HG03097 (cell line): ENCODE measurements around the gene HOMER3.
A peak's percentile ranks its signal among the peaks of the same experiment; 100 is the strongest.
"Not testable (repeated sequence)": the region's sequence is repeated elsewhere in the genome, so short reads cannot be mapped to it uniquely, and the experiment has no call there.

ENCODE experiments used
- ATAC-seq: cut with Tn5 transposase; IDR thresholded peaks from one replicate; pipeline ENCODE4 v1.9.1; 2021; ENCODE audit not compliant: unreplicated experiment, low FRiP score

The HOMER3 gene

DNA sequence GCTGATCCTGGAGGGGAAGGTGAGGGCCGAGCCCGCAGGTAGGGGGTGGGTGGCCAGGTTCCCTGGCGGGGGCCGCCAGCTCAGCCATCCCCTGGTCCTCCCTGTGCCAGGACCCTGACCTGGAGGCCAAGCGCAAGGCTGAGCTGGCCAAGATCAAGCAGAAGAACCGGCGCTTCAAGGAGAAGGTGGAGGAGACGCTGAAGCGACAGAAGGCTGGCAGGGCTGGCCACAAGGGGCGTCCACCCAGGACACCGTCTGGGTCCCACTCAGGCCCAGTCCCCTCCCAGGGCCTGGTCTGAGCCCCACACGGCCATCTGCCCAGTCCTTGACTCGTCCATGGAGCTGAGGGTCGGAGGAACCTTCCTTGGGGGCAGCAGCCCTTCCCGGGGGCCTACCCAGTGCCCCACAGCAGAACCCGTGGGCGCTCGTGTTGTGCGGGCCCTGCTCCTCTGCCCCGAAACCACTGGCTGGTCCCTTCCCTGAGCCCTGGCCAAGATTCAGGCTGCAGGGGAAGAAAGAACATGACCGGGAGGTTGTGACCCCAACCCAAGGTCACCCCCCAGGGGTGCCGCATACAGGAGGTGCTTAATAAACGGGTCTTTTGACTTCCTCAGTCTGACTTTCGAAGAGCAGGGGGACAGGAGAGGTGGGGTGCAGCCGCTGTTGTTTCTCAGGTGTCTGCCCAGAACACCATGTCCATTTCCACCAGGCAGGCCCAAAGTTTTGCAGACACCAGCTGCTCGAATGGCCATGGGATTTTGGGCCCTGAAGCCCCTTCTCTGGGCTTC lies 12.8 kb downstream of the HOMER3 start:
- ATAC-seq = no peak

DNA sequence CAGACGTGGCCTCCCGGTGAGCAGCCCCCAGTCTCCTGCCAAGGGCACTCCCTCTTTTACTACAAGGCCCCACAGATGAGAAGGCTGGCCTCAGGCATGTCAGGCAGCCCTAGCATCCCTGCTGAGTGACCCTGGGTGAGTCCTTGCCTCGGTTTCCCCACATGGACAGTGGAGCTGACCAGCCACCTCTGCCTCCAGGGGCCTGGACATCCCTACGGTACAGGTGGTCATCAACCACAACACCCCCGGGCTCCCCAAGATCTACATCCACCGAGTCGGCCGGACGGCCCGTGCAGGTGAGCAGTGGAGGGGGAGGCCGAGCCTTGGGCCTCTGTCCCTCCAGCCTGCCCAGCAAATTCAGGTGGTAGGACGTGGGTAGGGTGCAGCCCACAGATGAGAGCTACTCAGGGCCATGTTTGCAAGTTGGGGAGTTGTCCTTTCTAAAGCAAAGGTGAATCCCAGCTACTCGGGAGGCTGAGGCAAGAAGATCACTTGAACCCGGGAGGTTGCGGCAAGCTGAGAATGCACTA lies 16.3 kb downstream of the HOMER3 start:
- no peak for ATAC-seq

DNA sequence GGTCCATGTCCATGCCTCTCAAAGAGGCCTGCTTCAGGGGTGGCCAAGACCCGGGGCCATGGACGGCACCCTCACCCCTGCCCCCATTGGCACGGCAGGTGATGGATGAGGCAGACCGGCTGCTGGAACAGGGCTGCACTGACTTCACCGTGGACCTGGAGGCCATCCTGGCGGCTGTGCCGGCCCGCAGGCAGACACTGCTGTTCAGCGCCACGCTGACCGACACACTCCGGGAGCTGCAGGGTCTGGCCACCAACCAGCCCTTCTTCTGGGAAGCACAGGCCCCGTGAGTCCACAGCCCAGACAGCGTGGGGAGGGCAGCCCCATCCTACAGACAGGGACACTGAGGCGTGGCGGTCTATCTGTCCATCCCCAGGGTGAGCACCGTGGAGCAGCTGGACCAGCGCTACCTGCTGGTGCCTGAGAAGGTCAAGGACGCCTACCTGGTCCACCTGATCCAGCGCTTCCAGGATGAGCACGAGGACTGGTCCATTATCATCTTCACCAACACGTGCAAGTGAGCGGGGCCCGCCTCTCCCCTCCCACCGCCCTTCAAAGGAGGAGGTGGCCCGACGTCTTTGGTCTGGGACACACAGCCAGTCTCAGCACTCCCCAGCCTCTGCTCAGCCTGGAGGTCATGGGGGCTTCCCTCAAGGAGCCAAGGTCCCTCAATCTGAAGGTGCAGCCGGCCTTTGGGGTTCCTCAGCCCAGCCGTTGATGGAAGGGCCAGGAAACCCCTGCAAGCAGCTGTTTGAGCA lies 18.6 kb downstream of the HOMER3 start:
- ATAC-seq = no peak

DNA sequence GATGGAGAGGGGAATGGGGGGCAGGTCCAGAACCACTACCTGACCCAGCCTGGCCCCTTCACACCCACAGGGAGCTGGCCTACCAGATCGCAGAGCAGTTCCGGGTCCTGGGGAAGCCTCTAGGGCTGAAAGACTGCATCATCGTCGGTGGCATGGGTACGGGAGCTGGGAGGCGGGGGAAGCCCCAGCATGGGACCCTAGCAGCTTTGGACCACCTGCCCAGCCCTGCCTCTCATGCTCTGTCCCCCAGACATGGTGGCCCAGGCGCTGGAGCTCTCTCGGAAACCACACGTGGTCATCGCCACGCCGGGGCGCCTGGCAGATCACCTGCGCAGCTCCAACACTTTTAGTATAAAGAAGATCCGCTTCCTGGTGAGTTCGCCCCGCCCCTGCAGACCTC lies 19.4 kb downstream of the HOMER3 start:
- ATAC-seq = no peak

DNA sequence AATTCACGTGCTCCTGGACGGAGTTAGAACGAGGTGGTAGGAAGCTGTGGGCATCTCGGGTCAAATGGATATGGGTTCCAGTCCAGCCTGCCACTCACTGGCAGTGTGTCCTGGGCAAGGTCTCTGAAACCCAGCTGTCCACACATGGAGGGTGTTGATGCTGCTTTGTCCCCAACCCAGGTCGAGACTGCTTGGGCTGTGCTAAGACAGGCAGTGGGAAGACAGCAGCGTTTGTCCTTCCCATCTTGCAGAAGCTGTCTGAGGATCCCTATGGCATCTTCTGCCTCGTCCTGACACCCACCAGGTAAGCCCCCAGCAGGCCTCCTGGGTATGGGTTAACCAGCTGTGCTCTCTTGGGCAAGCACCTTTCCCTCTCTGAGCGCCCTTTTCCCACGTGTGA lies 20.6 kb downstream of the HOMER3 start:
- no peak for ATAC-seq

DNA sequence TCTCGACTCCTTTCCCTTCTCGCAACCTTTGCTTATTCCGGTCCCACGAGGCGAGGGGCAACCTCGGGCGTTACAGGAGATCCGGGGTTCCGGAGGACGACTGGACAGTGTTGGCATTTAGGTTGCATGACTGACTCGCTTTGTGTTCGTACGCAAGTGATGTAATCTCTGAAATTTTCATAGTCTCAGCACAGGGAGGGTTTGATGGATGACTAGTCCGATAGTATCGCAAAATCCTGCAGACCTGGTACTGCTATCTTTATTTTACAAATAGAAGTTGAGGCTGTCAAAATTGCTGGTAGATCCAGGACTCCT lies 21.2 kb downstream of the HOMER3 start:
- ATAC-seq = no peak

DNA sequence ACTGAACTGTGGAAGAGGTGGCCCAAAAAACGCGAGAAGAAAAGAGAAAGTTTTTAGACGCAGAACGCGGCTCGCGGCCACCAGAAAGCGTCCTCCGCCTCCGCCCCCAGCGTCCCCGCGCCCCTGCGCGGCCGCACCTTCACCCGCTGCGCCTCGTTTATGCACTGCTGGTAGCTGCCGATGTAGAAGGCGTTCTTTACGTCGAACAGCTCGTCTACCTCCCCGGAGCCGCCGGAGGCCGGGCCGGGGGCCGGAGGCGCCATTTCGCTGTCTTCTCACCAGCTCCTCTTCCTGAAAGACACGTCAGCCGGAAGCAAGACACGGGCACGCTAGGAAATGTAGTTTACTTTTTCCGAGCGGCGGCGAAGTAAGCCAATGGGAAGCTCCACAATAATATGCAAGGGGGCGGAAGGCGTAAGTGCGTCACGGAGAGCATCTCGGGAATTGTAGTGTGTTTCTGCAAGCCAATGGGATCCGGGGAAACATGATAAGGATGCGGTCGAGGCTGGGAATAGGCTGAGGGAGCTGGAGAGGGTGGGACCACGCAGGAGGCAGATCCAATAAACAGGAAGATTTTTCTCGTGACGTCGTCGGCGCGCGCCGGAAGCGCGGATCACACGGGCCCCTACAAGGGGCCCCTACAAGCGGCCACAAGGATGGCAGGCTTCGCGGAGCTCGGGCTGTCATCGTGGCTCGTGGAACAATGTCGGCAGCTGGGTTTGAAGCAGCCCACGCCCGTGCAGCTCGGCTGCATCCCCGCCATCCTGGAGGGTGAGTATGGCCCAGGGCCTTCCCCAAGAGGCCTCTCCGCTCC lies 21.7 kb downstream of the HOMER3 start, which contains the start of the genes COPE and DDX49:
TSS of gene COPE (minus strand) at position 302 of the 814 bp plus-strand sequence. CDS start at position 263, 39 bp downstream.
TSS of gene DDX49 (plus strand) at position 630 of the 814 bp plus-strand sequence. CDS start at position 657, 27 bp downstream.
- peak; percentile 85 for ATAC-seq

DNA sequence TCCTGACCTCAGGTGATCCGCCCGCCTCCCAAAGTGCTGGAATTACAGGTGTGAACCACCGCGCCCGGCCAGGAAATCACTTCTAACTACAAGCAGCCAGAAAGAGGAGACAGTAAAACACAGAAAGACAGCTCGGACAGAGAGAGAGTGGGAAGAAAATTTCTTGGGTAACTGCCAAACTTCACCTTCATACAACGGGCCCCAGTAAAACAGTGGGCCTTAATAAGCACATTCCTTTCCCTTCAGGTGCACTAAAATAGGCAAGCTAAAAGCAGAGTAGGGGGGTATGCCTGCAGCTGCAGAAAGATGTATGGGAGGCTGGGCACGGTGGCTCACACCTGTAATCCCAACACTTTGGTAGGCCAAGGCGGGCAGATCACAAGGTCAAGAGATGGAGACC lies 23.4 kb downstream of the HOMER3 start:
- ATAC-seq = not testable (repeated sequence)

DNA sequence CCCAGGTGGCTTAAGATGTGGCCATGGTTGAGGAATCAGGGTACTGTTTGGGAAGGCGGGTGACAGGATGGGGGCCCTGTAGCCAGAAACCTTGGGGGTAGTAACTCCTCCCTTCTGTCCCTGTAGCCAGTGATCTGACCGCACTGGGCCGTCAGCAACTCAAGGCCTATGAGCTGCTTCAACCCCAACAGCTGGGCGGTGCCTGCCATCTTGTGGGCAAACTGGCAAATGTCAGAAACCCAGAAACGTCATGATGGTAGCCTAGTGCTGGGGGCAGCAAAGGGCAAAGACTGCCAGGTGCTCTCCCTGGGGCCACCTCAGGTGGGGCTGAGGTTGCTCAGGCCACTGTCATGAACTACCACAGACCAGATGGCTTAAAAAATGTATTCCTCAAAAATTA lies 25.4 kb downstream of the HOMER3 start:
- ATAC-seq = no peak

DNA sequence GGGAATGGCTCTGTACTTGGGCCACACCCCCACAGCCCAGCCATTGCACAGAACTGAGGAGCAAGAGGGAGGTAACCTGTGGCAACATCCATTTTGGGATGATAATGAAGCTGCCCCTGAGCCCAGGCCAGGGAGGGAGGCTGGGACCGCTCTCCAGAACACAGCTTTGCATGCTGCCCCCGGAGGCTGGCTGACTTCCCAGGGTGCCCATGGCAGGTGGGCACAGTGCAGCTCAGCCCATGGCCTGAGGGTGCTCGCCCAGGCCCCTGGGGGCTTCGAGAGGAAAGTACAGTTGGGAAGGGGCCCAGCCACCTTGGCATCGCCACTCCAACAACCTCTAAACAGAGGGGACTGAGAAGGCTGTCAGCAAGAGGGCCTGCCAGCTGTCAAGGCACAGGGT lies 27.6 kb downstream of the HOMER3 start:
- ATAC-seq = no peak

DNA sequence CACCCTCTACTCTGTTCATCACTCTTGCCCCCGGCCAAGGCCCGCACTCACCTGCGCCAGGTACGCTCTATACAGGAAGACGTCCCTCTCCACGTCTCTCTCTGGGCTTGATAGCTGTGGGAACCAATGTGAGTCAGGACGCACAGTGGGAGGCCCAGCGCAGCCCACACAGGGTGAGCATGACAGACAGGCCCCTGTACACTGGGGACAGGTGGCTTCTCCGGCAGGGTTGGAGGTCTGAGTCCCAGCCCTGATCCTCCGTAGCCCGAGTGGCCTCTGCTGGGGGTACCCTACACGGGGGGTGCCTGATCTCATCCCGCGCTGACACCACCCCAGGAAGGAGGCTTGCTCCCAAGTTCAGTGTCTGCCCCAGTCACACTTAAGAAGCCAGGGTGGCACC lies 28.1 kb downstream of the HOMER3 start:
- no peak for ATAC-seq

DNA sequence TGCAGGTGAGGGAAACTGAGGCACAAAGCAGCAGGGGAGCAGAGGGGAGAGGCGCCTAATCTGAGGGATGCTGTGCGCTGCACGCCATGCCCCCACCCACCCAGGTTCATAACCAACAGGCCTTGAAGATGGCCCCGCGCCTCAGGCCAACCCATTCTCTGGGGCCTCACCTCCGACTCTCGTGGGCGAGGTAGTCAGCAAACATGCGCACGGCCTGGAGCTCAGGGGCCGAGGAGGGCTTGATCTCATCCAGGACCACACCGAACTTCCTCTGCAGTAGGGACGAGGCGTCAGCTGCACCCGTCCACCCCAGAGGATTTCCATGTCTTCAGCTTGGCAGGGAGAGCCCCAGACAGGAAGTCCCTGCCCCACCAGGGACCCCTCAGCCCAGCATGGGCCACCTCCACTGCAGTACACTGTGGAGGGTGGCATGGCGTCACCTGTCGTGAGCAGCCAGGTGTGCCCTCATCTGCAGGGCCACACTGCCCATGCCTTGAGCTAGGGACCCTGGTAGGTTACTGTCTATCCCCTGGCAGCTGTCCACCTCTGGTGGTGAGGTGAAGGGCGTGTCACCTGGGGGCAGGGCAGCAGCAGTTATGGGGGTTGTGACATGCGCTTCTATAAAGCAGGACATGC lies 30.1 kb downstream of the HOMER3 start:
- no peak for ATAC-seq

DNA sequence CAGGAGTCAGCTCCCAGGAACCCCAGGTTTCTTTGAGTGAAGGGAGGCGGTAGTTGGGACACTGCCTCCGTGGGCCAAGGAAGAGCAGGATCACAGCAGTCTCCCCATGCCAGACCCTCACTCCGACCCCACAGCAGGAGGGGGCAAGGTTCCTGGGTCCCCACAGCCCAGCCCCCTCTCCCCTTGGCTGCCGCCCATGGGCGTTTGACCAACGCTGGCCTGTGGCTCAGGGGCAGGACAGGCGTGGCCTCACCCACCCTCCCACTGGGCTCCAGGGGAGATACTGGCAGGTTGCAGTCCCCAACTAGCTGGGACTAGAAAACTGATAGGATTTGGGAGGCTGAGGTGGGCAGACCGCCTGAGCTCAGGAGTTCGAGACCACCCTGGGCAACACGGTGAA lies 31.0 kb downstream of the HOMER3 start:
- ATAC-seq = no peak

DNA sequence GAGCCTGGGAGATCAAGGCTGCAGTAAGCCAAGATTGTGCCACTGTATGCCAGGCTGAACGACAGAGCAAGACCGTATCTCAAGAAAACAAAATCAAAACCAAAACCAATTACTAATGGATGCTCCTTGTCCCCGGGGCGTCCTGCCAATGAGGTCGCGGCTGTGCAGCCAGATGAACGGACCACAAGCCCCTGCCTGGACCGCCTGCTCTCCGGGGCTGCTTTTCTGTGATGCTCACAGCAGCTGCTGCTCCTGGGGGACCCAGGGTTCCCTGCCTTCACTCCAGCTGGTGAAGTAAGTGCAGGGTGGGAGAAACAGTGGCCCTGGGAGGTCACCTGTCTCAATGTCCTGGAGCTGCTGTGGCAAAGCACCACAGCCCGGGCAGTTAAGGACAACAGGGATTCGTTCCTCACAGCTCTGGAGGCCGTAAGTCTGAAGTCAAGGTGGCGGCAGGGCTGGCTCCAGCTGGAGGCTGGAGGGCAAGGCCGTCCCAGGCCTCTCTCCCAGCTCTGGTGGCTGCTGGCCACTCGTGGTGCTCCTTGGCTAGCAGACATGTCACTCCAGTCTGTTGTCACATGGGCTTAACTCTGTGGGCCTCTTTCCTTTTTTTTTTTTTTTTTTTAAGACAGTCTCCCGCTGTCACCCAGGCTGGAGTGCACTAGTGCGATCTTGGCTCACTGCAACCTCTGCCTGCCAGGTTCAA lies 31.9 kb downstream of the HOMER3 start:
- no peak for ATAC-seq

DNA sequence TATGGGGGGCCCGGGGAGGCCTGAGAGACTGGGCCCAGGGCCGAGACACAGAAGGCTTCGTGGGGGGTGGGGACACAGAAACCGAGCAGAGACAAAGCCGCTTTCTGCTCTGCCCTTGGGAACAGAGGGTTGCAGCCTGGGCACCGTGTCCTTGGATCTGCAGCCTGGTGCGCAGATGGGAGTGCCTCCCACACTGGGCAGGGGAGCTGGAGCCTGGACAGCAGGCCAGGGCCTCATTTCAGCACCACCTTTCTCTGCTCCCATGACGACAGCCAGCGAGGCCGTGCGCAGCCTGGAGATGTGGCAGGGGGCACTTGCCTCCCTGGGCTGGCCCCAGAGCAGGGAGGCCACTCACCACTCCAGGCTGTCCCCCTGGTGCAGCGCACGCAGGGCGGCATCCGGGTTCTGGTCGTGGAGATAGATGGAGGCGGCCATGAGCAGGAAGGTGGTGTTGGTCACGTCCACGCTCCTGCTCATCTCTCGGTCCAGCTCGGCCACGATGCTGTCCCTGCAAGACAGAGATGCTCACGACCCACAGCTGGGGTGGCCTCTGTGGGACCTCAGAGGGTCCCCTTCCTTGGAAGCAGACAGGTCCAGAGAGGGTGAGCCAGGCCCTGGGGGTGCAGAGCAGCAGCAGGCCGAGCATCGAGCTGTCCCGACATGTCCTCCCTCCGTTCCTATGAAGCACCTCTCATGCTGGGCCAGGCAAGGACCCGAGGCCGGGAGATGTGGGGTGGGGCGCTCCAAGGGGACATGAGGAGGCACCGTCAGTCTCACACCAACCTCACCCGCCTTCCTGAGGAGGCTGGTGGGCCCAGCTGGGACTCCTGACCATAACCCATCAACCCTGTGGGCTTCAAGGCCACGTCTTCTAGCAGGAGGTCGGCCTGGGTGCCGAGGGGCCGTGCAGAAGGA lies 34.2 kb downstream of the HOMER3 start:
- no peak for ATAC-seq

DNA sequence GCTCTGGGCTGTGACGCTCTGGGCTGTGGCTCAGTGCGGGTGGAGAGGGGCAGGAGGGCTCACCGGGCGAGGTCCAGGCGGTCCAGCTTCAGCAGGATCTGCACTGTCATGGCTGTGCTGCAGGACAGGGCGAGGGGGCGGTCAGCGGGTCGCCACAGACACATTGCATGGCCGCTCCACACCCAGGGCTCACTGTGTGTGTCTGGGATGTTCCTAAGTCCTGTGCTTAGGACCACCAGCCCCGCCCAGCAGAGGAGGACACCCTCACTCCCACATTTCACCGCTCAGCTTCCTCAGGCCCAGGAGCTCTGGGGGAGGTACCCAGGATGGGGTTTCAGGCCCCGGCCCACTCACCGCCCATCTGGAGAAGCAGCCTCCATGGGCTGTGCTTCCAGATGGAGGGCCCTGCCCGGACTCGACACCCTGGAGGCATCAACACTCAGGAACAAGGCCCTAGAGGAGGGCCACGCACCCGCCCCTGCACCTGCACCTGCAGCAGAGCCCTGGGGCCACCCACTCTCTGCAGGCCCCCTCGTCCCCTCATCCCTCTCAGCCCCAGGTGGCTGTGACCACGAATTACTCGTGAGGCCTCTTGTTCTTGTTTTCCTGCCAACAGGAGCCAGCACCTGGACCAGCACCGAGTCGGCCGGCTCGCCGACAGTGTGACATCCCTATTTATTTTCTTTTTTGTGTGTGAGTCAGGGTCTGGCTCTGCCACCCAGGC lies 35.3 kb downstream of the HOMER3 start:
- ATAC-seq = no peak

DNA sequence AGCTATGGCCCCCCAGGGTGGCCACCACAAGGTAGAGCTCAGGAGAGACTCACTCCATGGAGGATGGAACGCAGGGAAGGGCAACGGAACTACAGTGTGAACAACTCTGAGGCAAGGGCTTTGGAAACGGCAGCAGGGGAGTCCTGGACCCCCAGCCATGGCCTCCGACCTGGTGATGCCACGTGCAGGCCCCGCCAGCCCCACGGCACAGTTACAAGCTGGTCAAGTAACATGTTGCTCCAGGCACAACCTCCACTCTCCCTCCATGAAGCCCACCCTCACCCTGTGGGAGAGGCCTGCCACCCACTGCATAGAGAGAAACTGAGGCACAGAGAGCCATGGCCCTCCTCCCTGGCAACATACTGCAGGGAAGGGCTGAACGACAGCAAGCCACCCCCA lies 36.0 kb downstream of the HOMER3 start:
- ATAC-seq = no peak
